Dermis microvascular lymphatic vessel endothelial cell (primary cell): ENCODE data around the gene ADCY2. TPM values are rescaled to one million over a fixed set of nuclear protein-coding genes. Genes with fewer than 3 reads are reported as not detected.

Experiments used
- DNase-seq, 2 donors: peaks; one replicate each; pipeline versions ENCODE4 v3.0.0 to v3.0.0-alpha.2; 2010; ENCODE audit warnings: low read depth in 2 of 2
- total RNA-seq: library from RNA; depleted of rRNA; stranded (reverse); fragments of >200 nt; gene quantifications from 2 replicates; pipeline ENCODE4 v1.2.1, GENCODE V29; 2014

ADCY2 gene
- total RNA-seq, 1 donor from 2014 or later = not detected

DNA sequence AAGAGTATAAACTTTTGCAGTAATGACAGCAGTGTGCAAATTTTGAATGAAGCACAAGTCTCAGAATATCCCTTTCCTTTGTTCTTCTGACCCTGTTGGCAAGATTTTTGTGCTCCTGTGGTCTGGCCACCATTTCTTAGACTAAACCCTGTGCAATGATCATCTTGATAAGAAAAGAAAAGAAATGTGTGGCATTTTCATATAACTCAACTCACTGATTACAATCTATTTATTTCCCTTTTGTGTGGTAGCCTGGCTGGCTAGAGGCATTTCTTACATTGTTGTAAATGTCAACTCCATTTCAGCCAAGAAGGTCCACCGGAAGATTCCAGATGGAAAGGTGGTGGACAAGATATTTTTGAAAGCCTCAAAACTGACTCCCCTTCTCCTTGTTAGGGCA, 41.9 kb downstream of the ADCY2 start:
- no peak for DNase-seq

DNA sequence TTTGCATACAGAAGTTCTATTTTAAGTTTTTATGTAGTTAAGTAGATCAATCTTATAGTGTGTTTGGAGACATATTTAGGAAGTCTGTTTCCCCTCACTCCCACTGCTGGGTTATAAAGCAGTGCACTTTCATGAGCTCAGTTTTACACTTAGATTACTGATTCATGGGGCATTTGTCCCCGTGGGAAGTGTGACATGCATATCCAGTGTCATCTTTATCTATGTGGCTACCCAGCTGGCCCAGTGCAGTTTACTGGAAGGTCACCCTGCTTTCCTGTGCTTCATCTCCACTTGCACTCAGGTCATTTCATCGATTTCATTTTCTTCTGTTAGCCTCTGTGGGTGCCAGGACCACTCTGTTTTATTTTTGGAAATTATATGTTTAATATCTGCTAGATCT, 49.1 kb downstream of the ADCY2 start:
- no peak for DNase-seq

DNA sequence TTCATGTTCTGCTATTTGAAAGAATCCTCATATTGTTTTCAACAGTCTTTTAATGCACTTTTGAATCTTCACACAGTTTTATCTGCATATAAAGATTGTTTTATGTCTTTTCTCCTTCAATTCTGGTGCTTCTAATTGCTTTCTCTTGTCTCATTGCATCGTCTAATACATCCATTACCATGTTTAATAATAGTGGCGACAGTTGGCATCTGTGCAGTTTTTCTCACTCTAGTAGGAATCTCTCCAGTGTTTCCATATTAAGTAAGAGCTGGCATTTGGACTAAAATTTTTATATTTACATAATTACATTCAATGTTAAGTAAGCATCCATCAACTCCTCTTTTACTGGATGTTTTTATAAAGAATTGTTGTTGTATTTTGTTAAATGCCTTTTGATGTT, 49.9 kb downstream of the ADCY2 start:
- DNase-seq = no peak

- no peak for DNase-seq
Measured at GRCh38 chr5:7446913-7447312, 51.0 kb downstream of the ADCY2 start.

DNA sequence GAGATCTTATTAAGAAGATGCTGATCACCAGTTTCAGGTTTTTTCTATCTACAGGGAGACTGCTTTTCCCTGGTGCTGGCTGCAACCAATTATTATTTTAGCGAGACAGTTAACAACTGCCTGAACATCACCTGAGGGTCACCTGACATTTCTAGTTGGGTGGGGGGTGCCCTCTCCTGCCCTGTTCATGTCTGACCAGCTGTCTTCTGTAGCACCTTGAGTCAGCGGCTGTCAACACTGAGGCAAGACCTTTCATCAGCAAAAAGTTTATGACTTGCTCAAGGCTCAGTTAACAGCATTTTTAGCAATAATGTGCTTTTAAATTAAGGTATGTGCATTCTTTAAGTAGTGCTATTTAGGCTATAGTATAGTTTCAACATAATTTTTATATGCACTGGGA, 58.0 kb downstream of the ADCY2 start:
- no peak for DNase-seq

DNA sequence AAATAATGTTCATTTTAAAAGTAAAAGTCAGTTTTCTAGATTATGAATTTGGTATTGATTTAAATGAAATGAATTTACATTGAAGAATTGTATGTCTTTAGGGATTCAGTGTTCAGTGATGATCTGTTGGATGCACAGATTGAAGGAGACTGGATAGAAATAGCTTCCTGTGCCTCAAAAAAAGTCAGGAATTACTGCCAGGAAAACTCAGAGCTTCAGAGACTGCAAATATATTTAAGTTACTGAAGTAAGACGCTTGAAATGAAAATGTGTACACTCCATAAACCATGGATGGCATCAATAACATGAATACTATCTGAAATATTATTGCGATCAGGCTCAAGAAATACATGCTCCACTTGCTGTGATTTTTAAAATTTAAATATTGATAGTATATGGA, 60.3 kb downstream of the ADCY2 start:
- no peak for DNase-seq

DNA sequence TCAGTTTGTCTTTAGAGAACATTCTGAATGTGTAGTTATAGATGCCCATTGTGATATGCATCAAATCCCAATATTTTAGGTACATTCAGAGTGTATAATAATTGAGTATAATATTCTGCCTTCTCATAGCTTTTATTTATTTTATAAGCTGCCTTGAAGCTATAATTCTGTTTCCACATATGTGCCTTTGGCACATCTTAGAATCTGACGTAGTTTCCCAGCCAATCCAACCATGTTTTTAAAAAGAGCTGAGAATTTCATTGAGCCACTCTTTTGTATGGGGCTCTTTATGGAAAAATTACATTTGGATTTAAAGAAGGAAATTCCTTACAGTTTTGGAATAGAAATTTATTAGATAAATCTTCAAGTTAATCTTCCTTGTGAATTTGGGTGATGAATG, 65.4 kb downstream of the ADCY2 start:
- no peak for DNase-seq

DNA sequence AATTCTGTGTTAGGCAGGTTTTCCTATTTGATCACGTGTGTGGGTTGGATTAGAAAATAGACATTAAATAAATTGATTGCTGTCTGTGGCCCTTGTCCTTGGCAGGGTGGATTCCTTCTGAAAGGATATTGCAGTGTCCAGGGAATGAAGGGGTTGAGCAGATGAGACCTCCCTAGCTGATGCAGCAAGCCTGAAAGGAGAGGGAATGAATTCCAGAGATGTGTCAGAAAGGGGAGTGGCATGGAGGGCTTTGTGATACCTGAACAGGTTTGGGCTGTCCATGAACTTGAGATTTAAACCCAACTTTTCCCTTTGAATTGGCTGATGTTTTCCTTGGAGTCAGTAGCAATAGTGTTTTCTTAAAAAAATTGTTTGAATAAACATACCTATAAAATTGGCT, 66.8 kb downstream of the ADCY2 start:
- DNase-seq = no peak

- DNase-seq = no peak
Measured at GRCh38 chr5:7464182-7464581, 68.2 kb downstream of the ADCY2 start.

- DNase-seq = no peak
Measured at GRCh38 chr5:7467179-7467578, 71.2 kb downstream of the ADCY2 start.

DNA sequence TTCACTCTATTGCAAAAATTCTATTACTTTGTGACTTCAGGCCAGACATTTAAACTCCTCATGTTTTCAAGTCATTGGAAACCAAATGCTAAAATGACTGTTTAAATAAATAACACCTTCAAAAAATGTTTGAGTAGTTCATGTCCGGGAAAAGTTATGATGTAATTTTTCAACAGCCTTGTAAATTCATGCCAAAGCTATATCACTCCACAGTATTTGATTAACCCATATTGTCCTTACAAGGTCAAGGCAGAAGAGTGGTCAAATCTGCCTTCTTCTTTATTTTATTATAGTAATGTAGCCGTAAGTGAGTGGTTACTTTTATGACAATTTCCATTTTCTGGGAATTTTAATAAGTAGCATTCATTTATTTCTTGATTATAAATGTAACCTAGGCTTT, 72.8 kb downstream of the ADCY2 start:
- DNase-seq = no peak

DNA sequence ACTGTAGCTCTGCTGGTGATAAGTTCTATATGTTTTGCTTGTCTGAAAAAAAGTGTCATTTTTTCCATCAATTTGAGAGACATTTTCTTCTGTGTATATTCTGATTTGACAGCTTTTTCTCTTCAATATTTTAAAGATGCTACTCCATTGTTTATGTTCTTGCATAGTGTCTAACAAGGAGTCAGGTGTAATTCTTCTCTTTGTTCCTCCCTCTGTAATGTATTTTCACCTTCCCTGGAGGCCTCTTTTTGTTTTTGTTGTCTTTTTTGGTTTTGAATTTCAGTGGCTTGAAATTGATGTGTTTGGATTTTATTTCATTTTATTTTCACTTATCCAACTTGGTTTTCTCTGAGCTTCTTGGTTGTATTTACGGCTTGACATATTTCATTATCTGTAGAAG, 75.8 kb downstream of the ADCY2 start:
- DNase-seq = no peak

GRCh38 chr5:7473115-7473514, 77.2 kb downstream of the ADCY2 start:
- DNase-seq = no peak

DNA sequence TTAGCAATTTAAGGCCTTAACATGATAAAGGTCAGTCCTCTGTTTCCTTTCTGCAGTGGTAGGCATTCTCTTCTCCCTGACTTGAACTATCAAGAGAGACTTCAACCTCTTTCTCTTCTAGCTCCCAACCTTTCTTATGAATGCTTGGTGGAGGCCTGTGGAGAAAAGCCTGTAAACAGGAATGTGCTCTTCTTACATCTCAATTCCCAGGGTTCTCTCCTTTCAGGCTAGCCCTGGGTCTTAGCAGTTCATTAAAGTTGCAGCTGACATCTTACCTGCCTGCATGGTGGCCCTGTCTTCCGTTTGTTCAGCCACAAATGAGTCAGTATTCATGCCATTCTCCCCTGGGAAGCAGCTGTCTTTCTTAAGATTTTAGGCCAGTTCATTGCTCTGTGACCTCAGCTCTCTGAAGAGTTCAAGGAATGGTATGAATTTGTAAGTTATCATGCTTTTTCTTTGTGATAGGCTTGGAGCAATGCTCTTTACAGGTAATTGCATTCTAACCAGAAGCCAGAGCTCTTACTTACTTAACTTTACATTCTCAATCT, 77.8 kb downstream of the ADCY2 start:
- no peak for DNase-seq

DNA sequence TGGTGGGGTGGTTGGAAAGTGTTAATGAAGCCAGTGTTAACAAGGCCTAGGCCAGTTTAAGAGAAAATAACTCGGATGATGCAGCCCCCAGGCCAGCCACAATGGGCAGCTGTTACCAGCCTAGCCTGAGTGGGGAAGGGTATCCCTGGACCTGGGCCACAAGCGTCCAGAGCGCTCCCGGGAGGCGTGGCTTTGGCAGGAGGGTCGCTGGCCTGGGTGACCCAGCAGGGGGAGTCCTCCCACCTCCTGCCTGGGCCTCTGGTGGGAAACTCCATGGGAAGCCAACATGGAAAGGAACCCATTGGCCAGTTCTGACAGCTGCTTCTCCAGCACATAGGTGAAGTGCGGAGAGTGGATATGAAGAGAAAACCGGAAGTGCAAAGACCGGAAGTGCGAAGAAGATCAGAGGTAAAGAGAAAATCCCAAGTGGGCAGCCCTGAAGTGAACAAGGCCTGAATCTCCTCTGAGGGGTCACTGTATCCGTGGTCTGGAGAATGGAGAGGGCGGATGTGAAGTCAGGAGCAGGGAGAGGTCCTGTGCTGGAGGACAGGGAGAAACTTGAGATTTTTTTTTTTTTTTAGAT, 79.0 kb downstream of the ADCY2 start:
- DNase-seq = no peak

DNA sequence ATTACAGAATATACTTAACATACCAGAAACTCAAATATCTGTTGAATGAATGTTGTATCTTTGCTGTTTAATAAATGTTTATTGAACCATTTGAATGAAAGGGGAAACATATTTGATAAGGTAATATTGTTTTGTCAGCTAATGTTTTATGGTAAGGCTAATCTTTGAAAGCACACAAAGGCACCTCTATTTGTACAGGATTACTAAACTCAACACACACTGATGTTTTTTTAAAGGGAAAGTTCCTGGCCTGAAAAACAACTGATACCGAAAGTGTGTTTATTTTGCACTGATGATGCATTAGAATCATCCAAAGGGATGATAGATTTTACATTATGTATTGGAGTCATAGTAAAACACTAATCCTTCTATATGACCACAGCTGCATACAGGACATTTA, 82.5 kb downstream of the ADCY2 start:
- DNase-seq = no peak

DNA sequence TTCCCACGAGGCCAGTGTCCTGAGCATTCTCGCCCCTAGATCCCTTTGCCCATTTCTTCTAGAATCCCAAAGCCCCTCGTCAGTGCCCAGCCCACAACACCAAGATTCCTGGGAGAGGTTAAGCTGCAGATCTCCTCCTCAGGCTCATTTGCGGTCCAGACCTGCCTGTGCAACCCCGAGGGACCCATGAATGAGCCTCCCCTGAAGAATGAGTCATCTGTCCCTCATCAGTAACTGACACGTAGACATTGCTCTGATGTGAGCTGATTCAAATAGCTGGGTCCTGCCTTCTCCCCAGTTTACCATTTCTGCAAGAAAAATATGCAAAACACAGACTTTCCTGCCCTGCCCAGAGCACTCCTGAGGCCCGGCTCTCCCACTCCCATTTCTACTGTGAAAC, 92.8 kb downstream of the ADCY2 start:
- no peak for DNase-seq

DNA sequence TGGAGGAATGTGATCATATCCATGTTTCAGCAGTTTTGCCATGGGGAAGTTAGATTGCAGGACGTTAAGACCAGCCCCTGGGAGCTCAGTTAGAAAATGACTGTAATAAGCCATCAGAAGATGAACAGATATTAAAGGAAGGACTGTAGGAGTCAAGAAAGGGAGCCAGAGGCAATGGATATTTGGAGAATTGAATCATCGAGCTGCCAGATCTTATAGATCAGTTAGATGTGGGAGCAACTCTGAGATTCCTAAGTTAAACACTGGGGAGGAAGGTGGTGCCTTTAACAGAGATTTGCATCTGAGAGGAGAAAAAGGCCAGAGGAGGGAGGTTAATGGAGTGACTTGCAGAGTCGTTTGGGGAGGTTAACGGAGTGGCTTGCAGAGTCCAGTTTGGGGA, 96.4 kb downstream of the ADCY2 start:
- no peak for DNase-seq

DNA sequence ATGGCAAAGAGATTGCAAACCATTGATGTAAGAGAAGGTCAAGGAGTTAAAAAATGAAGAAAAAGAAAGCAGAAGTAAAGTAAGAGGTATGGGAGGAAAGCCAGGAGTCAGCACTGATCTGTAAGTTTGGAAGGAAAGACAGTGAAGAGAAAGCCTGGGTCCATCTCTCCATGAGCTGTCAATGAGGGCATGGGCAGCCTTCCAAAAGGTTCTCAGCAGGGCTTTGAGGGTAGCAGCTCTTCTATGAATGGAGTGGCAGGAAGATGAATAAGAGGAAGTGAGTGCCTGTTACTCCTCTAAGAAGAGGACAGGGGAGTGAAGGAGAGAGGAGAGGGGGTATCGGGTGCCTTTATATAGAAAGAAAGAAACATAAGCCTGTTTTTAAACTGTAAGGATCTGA, 97.1 kb downstream of the ADCY2 start:
- DNase-seq = no peak

DNA sequence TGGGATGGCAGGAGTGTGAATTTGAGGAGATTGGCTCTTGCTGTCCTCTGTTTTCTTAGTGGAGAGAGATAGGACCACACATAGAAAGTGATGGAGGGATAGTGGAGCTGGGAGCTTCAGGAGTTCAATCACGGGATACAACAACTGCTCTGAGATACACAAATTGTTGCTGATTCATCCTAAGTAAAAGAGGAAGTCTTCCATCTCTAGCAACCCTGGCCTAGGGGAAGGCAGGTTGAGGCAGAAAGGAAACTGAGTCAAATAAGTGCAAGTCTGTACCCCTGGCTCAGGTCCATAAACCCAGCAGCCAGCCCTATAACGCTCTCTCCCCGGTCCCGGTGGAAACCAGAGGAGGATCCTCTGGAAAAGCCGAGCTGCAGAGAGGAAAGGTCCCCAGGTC, 97.7 kb downstream of the ADCY2 start:
- no peak for DNase-seq

DNA sequence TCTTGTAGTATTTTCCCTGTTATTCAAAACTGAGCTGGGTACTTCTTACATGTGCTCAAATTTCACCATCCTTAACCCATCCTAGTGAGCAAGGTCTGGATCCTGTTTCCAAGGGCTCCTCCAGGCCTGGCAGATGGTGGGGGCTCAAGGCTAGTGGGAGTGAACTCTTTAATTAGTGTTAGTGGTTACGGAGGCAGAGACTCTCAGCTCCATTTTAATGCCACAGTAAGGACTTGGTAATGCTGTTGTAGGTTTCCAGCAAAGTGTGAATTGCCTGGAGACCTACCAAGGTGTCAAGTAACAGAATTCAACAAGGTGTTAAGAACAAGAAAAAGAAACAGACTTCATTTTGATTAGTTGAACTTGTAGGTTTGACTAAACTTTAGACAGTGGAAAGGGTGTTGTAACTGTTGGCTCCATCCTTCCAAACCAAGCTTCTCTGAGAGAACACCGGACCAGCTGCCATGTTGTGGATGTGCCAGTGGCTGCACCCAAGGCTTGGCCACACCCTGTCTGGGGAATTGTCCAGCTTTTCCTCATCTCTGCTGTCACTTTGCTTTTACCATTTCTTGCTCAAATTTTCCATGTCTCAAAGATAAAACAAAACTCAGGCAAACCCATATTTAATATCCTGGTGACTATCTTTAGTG, 98.7 kb downstream of the ADCY2 start:
- DNase-seq = no peak

DNA sequence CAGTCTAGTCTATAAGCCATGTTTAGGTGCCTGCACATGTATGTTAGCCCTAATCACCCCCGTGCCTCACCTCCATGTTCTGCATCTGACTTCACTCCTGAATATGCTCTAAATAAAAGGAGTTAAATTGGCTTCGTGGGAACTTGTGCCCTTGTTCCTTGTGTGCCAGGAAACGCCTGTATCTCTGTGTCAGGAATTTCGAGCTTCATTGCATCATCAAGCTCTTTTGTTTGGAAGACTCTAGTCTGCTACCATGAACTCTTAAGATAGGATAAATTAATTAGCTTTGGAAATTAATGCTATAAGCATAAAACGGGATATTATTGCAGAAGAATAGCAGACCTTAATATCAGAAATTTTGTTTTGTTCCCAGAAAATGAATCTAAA, 99.2 kb downstream of the ADCY2 start:
- DNase-seq = no peak

GRCh38 chr5:7500256-7500655, 104.3 kb downstream of the ADCY2 start:
- DNase-seq = no peak

DNA sequence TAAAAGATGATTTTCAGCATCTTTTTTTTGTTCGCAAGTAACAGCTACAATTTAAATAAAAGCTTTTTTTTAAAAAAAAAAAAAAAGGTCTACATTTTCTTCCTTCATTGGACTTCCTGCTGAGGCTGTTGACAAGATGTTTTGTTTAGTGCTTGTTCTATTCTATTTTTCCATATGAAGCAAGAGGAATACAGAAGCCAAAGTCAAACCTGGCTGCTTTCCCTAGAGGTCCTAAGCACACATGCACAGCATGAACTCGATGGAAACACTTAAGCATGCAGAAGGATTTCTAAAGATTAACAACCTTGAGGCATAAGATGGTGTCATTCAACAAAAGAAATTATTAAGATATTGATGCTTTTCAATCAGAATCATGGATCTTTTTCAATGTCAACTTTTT, 105.1 kb downstream of the ADCY2 start:
- DNase-seq = no peak
